GM23248 (cell line): ENCODE measurements around the gene TEAD2.

Experiments
- EZH2 ChIP-seq: fragments of 200-600 bp; sonication (generic); IDR thresholded peaks from 2 replicates; pipeline ENCODE4 v1.6.1; 2018; ENCODE audit warnings: antibody characterized with exemption, mild to moderate bottlenecking; ENCODE audit not compliant: insufficient read depth, poor library complexity, severe bottlenecking
- EZH2phosphoT487 ChIP-seq: fragments of 200-600 bp; sonication (generic); IDR thresholded peaks from 2 replicates; pipeline ENCODE4 v1.6.1; 2018; ENCODE audit warnings: antibody characterized with exemption, moderate library complexity, mild to moderate bottlenecking, low read depth; ENCODE audit not compliant: insufficient read depth

DNA sequence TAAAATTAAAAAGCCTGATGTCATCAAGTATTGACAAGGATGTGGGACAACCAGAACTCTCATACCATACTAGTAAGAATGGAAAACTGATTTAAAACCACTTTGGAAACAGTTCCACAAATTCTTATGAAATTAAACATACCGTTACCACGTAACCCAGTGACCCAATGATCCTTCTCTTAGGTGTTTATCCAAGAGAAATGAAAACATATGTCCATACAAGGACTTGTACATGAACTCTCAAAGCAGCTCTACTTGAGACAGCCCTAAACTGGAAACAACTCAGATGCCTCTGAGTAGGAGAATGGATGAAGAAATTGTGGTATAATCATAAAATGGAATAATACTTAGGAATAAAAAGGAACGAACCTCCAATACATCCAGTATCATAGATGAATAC lies 64.8 kb downstream of the TEAD2 start:
- TF ChIP-seq EZH2 (no peak), EZH2phosphoT487 (no peak)
